Measurements from ENCODE around the gene NTM. TPM values are rescaled to one million over a fixed set of nuclear protein-coding genes. Genes with fewer than 3 reads are reported as not detected.
"Not testable (repeated sequence)": the region's sequence is repeated elsewhere in the genome, so short reads cannot be mapped to it uniquely, and the experiment has no call there.

The NTM gene
- total RNA-seq, 1 donor from 2014 or later, result 10.3 TPM

DNA sequence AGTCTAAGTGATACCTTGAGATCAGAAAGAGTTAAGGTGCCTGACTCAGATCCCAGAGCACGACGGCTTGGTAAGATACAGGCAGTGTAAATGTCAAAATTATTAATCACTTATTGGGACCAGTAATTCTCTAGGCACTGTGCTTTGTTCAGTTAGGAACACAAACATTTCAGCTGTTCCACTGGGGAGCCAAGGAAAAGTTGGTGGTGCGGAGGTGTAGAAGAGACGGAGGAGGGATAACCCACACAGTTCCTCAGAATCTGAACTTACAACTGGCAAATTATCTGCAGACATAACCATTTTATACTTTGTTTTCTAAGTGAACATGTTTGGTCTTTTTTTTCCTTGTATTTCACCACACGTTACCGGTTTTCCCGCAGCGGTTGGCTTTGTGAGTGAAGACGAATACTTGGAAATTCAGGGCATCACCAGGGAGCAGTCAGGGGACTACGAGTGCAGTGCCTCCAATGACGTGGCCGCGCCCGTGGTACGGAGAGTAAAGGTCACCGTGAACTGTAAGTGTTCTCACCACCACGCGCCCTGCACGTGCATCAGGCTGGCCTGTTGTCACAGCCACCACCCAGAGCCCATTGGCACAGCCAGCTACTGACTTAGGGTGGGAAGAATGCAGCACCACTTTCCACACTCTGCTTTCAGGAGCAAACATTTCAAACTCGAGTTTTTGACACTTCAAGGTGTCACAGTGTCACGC, 937.0 kb downstream of the NTM start:
- no peak for DNase-seq (ENCODE audit: extremely low read depth, low read depth, low spot score)

DNA sequence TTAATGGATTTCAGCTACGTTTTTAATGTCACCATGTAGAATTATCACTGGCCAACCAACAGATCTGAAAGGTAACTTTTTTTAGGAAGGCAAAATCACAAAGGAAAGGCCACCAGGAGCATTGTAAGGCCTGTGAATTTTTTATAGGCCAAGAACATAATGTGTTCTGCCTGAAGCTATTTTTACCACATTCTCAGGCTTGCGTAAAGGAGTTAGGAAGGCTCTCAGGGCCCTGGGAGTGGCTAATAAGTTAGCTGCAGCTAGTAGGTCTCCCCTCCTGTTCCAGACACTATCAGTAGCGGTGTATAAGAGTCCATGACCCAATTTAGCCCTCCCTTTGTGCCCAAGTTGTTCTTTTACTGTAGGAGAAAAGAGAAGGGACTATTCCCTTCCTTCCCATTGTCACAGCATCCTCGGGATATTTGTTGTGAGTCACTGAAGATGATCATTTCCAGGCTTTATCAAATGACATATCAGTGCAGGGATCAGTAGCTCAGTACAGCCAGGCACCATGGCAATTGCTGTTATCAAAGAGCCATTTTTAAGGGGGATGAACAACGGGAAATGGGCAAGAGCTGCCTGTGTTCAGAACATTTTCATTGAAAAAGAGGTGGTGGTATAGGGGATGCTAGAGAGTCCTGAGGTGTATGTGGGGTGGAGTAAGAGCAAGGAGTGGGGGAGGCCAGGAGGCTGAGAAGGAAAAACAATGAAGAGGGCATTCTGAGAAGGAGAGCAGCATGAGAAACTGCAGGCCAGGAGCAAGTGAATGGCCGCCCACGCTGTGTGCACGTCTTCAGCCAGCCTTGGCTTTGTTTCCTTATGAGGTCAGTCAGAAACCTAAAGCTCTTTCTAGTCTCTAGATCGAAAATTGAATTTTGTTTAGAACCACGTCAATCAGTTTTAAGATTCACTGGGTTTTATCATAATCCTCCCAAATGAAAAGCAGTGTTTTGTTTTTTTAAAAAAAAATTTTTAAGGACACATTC, 940.3 kb downstream of the NTM start:
- no peak for DNase-seq (ENCODE audit: extremely low read depth, low read depth, low spot score)

DNA sequence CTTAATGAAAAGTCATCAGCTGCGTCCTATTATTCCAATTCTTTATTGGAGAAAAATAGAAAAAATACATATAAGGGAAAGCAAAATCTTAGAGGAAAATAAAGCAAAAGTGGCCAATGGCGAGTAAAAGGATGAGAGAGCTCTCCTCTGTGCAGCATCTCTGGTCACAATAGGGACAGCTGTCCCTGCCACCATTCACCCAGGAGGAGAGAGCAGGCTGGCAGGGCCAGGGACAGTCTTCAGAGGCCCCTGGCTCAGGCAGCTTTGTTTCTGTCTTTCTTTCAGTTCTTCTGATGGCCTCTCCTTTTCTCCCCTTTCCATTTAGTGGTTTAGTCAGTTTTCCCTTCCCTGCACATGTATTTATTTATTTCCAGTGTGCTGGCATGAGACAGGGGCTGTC, 941.3 kb downstream of the NTM start:
- DNase-seq (ENCODE audit: extremely low read depth, low read depth, low spot score), result no peak

DNA sequence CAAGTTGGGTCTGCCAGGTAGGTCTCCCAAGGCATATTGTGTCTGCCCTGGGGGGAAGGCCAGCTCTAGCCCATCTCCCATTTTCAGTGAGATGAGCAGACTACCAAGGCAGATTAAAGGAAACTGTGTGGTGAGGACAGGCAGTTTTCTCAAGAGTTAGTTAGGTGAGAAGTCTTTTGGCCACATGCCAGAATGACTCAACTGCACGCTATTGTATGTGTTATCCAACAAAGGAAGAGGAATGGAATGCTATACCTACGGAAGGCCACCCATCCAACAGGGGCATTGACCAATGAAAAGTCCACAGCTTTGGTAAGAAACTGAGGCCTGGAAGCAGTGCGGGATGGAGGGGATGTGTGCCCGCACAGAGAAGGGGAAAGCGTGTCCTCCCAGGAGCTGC, 941.7 kb downstream of the NTM start:
- no peak for DNase-seq (ENCODE audit: extremely low read depth, low read depth, low spot score)

DNA sequence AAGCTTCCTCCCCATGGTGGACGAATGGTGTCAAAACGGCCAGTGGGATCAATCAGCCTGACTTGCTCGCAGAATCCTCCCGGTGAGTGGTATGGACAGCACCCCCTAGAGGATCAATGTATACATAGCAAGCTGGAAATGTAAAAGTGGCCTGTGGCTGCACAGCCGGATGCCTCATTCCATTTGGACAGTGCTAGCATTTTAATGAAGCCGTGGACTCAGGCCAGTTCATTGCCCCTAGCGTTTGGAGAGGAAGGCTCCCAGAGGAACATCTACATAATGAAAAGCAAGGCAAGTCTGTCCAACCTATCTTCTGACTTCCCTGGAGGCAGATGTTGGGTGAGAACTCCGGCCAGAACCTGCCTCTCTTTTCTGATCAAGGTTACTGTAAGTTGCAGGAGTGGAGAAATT, 942.3 kb downstream of the NTM start:
- DNase-seq (ENCODE audit: extremely low read depth, low read depth, low spot score), result no peak

DNA sequence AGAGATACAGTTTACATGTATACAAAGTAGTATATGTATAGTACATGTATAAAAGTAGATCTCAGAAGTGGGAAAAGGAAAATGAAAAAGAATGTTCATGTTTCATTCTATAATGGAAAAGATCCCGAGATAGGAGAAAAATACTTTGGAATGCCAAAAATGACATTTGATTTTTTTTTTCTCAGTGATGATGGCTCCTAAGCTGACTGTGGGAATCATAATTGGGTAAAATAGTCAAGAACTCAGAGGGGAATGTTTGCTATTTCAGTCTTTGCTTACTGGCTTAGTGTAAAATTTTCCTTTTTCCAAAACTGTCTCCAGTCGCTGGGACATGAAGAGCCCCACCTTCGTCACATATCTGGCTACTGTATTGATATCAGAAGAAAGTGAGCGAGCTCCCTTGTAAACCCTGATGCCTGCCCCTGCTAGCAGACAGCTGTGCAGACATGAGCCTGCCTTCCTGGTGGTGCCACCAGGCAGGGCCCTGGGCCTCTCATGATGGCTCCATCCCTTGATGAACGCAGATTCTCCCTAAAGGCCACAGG, 944.6 kb downstream of the NTM start:
- DNase-seq (ENCODE audit: extremely low read depth, low read depth, low spot score), result no peak

DNA sequence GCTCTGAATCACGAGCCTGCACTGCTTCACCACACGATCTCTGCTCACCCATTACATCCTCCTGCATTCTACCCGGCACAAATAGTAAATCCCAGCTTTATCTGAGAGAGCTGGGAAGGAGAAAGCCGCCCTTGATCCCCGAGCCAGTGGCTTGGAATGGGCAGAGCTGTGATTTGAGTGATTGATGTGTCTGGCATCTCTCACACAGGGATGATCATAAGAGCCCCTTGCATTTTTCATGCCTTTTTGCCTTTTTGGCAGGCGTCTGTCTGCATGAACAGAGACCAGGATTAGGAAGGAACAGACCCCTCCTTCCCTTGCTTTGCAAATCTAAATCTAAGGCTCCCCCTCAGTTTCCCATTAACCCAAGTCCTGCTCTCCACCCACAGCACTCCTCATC, 945.3 kb downstream of the NTM start:
- DNase-seq (ENCODE audit: extremely low read depth, low read depth, low spot score), result no peak

DNA sequence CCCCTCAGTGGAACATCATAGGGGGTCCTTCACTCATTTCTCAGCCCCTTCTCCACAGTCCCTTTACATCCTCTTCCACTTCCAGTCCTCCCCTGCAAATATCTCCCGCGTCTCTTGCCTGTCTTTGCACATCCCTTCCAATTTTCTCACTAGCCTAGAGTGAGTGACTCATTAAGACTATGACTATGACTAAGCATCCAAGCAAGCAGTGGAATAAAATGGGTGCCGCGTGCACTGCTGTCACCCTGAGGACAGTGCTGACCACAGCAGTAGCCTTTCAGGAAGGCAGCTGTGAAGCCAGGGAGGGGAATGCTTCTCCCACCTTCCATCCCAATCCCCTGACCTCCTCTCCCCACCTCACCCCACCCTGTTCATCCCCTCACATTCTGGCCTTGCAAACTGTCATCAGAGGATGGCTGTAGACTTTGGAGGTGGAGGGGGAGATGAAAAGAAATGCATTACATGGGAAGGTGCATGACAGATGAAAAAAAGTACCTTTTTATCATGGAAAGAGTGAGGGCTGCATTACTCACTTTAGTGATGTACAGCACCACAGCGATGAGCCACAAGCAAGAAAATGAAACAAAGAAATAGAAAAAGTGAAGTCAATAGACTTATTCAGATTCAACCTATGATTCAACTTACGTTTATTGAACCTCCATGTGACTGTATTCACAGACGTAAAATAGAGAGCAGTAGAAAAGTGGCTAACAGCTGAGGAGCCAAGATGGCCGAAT, 948.2 kb downstream of the NTM start:
- no peak for DNase-seq (ENCODE audit: extremely low read depth, low read depth, low spot score)

DNA sequence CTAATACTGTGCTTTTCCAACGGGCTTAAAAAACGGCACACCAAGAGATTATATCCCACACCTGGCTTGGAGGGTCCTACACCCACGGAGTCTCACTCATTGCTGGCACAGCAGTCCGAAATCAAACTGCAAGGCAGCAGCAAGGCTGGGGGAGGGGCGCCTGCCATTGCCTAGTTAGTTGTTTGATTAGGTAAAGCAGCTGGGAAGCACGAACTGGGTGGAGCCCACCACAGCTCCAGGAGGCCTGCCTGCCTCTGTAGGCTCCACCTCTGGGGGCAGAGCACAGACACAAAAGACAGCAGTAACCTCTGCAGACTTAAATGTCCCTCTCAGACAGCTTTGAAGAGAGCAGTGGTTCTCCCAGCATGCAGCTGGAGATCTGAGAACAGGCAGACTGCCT, 949.0 kb downstream of the NTM start:
- not testable (repeated sequence) for DNase-seq (ENCODE audit: extremely low read depth, low read depth, low spot score)

DNA sequence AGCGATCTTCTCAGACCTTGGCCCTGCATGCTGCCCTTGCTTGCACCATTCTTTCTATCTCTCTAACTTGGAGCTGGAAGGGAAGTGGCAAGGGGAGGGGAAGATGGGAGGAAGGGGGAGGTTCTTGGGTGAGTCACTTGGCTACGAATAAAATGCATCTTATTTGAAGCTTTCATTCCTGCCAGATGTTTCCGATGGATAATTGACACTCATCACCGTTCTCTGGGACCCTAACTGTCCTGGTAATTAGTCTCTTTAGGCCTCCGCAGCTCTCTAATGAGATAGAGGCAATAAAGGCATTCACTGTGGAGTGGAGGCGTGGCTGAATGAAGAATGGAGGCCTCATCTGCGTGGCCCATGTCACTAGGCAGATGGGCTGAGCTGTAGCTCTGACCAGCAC, 960.1 kb downstream of the NTM start:
- no peak for DNase-seq (ENCODE audit: extremely low read depth, low read depth, low spot score)

DNA sequence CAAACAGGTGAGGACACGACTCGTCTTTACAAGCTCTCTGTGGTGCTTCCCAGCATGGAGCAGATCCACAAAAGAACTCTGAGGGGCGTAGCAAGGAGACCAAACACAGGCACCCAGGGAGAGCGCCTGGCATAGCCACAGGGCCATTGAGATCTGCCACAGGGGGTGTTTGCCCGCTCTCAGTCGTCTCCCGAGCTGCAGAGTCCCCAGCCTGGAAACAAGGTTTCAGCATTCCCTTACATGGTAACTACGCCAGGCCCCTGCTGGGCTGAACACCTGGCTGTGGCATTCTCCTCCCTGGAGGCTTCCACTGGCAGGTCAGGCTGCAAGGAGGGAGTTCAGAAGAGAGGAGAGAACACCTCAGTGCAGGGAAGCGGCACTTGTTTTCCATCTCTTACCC, 962.1 kb downstream of the NTM start:
- no peak for DNase-seq (ENCODE audit: extremely low read depth, low read depth, low spot score)

DNA sequence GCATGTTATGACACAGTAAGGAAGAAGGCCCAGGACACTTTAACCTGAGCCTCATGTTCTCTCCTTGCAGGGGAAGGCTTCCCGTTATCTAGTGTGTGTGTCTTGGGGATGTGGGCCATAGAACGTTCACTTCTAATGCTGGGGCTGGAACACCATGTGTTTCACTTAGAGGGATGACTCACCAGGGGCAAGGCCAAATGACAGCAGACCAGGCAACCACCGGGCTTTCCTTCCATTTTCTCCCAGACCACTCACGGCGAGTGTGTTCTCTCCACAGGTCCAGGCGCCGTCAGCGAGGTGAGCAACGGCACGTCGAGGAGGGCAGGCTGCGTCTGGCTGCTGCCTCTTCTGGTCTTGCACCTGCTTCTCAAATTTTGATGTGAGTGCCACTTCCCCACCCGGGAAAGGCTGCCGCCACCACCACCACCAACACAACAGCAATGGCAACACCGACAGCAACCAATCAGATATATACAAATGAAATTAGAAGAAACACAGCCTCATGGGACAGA, 964.4 kb downstream of the NTM start:
- DNase-seq (ENCODE audit: extremely low read depth, low read depth, low spot score), result no peak

DNA sequence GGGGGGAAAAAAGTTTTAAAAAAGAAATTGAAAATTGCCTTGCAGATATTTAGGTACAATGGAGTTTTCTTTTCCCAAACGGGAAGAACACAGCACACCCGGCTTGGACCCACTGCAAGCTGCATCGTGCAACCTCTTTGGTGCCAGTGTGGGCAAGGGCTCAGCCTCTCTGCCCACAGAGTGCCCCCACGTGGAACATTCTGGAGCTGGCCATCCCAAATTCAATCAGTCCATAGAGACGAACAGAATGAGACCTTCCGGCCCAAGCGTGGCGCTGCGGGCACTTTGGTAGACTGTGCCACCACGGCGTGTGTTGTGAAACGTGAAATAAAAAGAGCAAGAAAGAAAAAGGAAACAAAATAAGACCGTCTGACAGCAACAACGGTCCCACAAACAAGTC, 964.9 kb downstream of the NTM start:
- DNase-seq (ENCODE audit: extremely low read depth, low read depth, low spot score), result no peak

DNA sequence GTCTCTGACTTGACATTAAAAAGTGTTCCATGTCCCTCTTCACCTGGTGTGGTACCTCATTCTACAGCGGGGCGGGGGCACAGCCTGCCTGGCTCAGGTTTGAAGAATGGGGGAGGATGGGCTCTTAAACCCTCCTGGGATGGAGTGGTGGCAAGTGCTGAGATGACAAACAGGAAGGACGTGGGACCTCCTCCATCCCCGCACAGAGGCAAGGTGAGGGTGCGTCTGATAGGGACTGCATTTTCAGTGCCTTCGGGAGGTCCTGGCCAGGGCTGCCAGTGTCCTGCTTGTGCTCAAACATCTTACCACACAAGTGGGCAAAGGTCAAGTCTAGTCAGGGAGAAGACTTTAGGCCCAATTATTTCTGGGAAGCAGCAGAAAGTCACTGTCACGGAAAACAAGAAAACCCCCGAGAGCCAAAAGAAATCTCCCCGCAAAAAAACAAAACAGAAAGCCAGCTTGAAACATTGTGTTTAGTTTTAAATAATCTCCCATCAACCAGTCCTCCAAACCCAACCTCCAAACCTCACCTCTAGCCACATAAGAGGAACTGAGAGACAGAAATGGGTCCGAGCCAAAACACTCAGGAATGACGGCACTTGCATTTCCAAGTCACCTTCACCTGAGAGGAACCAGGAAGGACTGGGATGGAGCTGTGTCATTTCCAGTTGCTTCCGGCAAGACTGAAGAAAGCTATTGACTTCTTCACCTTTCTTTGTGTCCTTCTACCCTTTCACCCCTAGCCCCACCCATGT, 966.5 kb downstream of the NTM start:
- no peak for DNase-seq (ENCODE audit: extremely low read depth, low read depth, low spot score)

DNA sequence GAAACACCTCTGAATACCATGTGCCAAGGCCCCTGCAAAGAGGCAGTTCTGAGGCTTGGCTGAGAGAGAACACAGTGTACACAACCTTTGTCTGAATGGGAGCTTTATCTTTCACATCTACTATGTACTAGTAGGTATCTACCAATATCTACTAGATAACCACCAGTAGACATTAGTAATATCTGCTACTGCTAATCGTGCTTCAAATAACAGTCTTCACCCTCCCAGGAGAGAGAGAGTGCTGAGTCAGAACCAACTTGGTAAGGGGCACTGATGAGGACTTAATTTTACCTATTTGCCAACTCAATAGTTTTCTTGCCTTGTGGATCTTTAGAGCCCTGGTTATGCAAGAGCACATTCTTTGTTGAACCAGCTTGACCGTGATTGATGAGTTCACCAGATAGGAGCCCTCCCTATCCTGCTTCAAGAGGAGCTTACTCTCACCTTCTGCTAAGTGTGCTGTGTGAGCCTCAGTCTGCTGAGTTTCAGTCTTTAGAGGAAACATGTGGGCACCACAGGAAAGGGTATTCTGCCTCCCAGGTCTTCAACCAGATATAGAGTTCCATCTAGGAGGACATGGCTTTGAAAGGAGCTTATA, 967.5 kb downstream of the NTM start:
- DNase-seq (ENCODE audit: extremely low read depth, low read depth, low spot score), result no peak

DNA sequence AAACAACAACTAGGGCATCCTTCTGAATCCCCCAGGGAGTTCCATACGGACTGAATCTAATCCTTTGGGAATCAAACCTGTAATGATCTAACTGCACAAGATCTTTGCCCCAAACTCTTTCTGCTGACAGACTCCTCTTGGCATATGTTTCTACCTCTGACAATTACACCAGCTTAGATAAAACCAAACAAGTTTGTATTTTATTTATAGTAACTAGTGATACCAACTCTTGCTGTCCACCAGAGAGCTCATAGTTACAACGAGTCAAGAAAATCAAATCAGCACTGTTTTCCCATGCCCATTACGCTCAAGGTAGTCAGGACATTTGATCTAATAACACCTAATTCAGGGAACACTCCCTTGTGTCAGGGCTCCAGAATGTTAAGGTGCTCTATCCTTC, 972.0 kb downstream of the NTM start:
- DNase-seq (ENCODE audit: extremely low read depth, low read depth, low spot score), result no peak

DNA sequence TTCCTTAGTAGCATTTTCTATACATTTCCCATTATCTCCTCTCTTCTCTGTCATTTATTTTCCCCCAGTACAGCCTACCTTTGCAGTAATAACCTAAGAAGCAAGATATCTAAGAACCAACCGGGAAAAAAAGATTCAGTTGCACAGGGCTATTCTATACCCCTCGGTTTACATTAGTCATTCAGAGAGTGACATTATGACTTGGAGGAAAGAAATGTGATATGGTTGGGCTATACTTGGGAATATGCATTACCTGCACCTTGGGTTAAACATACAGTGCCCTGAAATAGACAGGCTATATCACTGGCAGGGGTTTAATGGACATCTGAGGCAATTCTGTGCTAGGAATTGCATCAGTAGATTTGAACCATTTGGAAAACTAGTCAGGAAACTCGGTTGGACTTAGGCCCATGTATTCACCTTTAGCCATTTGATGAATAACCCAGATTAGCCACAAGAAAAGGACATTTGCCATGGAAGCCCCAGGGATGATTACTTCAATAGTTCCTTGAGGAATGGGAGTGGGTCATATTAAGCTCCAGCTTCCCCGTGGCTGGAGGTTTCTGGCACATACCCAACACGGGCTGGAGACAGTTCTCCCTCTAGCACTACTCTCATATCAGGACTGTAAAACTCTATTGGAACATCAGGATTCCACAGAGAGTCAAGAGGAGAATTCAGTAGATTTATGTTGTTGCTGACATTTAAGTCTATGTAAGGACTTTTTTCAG, 973.2 kb downstream of the NTM start:
- no peak for DNase-seq (ENCODE audit: extremely low read depth, low read depth, low spot score)

DNA sequence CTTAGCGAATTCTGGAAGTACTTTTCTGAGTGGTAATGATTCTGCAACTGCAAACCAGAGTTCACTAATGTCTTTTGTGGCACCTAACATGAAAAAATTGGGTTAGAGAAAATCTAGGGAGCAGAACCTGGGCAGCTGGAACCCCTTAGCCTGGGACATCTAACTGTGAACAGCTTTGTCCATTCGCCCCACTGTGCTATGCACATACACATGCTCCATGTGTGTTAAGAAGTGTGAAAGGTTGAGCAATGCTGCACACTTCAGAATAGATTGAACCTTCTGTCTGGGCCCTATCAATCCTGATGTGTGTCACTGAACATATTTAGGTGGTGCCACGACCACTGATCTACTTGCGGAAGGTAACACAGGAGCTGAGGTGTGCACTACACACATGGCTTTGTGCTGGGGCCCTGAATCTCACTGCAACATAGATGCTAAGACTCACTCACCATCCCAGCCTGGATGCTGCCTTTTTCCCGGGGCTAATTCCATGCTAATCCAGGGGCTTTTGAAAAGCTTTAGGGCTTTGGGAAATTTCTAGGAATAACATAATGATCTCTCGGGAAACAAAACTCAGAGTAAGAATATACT, 976.2 kb downstream of the NTM start:
- DNase-seq (ENCODE audit: extremely low read depth, low read depth, low spot score), result no peak
